HuH-7.5 (cell line): Measurements from ENCODE around the gene RTTN.

Experiments
- DNase-seq: peaks from one replicate; pipeline ENCODE4 v3.0.0; 2011; ENCODE audit warnings: low spot score

Gene RTTN

DNA sequence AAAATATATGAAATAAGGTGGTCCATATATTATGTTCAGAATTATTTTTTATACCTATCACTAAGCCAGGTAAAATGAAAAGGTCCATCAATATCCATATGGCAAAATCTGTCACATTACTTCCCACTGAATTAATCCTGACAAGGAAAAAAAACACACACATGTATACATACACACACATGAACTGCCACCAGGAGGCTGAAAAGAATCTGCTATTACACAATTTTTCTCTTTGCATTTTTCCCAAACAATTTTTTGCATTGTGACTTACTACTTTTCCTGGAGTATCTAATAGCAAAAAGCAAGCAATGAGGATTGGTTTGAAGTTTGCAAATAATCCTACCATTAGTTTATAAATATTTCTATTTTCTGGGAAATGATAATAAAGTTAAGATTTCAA is 129.6 kb downstream of the RTTN start:
- no peak for DNase-seq

DNA sequence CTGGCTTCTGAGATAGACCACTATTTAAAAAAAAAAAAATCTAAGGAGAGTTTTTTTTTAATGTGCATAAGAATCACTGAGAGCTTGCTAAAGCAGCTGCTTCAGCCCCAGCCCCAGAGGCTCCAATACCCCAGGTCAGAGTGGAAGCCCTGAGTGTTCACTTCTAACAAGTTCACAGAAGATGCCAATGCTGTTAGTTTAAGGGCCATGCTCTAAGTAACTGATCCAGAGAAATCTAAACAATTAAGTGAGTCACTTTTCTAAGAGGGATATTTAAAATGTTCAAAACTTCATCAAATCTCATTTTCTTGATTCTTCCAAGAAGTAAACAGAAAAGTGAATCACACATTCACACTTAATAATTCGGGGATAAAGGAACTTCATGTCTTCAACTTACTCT is 131.4 kb downstream of the RTTN start:
- no peak for DNase-seq

DNA sequence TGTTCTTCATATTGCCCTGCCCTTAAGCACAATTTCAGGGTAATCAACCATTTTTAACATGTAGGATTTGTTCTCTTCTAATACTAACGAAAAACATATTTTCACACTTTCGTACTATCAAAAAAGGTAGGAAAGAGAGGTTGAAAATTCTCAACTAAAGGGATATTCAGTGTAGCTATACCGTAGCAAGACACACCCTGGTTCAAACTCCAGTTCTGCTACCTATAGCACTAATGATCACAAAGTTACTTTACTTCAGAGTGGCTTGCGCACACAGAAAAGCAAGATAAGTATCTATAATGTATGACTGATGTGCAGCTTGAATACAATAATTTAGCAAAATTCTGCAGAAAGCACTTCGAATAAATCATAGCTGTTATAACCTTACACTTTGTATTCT is 132.1 kb downstream of the RTTN start:
- no peak for DNase-seq

DNA sequence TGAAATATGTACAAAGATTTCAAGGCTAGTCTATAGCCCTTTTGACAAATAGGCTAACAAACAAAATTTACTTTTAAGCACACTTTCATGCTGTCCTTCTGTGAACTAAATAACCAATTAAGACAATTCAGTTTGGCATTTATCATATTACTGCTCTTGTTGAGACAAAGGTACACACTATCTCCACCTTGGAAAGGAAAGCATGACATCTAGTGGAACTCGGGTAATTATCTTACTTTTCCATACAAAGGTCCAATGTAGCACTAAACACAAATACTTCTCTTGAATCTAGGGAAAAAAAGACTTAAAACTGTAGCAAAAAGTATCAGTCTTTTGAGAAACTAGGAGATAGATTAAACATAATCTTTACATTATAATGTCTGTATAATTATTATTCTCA is 132.8 kb downstream of the RTTN start:
- no peak for DNase-seq

DNA sequence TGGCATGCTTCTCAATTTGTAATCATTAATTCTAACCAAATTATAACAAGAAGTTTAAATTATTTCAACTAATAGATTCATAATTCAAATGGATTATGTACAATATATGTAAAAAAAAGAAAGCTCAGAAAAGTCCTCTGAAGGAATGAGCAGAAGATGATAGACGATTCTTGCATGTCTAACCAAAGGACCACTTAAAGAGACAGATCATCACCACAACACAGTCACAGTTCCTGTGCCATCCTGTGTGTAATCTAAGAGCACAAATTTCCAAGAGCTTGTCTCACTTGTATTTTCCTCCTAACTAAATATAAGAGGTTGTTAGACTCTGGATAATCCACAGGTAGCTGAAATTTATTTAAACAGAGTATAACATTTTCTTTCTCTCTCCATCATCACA is 135.5 kb downstream of the RTTN start:
- DNase-seq: no peak

DNA sequence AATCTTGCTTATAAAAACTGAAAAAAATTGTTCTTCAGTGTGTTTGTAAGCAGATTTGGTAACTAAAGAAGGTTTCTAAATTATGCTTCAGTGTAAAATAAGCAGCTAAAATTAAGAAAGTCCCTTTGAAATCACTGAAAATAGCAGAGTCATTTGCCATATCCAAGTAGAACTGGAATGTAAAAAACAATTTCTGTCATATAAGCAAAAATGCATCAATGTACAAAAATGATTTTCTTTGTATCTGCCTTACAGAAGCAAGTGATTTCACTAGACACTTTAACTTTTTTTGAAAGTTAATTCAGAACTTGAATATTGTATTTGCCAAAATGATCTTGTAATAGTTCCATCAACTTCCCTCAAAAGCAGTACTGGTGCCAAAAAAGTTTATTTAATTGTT is 136.1 kb downstream of the RTTN start:
- DNase-seq: no peak

DNA sequence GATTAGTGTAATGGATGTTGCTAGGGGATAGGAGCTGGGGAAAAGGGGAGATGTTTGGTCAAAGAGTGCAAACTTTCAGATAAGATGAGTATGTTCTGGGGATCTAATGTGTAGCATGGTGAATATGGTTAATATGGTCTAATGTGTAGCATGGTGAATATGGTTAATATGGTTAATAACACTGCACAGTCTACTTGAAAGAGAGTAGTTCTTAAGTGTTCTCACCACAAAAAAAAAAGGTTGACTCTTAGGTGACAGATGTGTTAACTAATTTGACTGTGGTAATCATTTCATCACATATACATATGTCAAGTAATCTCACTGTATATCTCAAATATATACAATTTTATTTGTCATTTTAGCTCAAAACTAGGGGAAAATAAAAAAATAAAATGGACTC is 136.5 kb downstream of the RTTN start:
- no peak for DNase-seq

DNA sequence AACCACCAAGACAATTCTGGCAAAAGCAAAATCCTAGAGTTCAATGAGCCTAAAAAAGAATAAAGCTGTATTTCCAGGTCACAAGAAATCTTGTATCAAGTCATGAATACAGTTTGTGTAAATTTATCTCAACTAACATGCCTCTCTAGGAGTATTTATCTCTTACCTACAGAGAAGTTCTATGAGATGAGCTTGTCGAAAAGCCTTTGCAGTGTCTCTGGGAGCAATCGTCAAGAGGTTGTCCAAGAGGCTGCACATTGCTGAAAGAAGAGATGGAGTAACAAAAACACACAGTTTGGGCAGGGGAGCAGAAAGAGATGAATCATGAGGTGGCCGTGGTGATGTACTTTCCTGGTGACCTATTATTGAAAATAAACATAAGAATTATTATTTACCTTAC is 145.8 kb downstream of the RTTN start:
- DNase-seq: no peak

DNA sequence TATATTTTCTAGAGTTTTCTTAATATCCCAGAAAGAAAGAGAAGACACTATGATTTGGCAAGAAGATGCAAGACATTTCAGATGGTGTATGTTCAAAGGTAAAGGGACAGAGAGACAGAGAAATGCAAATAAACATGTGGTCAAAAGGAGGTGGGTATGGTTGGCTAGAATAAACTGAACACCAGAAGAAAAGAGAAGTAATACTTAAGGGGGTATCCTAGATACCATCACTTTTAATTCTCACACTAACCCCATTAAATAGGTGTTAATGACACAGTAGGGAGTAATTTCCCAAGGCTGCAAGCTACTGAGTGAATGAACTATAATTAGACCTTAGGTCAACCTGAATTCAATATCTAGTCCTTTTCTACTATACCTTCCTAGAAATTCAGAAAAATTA is 146.6 kb downstream of the RTTN start:
- DNase-seq: no peak

DNA sequence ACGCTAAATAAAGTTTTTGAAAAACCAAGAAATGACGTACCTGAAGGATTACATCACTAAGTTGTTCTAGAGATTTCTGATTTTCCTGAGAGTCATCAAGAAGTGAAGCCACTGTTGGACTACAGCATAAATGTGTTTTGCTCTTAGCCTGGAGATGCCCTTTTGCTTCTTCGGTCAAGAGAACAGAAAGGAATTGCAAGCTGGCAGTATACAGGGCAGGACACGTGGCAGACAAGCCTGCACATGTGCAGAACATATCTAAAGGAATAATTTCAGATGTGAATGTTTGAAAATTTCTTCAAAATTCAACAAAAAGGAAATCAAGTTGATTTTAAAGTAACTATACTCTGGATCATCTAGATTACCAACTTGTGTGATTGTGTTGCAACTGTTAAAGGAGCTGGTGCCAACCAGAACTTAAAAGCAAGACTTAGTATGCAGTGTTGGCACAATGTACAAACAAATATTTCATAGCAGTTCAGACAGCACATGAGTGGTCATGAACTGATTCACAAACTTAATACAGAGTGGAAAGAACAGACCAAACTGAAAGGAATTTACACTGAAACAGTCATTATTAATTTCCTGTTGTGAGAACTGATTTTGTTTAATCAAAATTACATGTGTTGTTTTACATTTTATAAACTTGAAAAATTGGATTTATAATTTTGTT is 157.4 kb downstream of the RTTN start:
- no peak for DNase-seq

DNA sequence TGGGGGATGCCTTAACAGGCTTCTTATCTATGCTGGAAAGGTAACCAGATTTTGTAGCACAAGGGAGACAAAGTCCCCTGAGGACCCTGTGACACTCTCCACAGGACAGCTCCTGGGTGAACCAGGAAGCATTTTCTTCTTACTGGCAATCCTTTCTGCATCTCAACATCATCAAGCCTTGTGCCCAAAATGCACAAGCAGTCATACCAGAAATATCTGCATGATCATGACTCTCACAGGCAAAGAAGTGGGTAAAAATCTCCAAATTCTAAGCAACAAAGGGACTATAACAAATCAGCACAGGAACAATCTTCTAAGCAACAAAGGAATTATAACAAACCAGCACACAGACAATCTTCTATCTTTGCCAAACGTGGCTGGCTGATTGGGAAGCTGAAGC is 158.7 kb downstream of the RTTN start:
- no peak for DNase-seq

DNA sequence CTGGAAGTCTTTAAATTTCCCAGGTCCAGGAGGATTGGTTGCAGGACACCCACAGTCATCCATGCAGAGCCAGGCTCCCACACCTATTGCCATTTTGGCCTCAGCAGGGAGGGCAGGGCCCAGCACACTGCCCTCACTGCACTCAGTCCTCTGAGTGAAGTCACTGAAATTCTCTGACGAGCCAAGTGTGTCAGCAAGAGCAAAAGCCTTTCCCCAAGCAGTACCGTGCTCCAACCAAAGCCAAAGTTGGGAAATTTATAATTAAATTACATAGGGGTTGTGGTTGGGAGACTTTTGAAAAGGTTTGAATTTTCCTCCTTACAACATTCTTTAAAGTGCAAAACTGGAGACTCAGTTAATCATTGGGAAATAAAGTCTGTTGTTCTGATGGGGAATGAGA is 159.3 kb downstream of the RTTN start:
- DNase-seq: no peak

DNA sequence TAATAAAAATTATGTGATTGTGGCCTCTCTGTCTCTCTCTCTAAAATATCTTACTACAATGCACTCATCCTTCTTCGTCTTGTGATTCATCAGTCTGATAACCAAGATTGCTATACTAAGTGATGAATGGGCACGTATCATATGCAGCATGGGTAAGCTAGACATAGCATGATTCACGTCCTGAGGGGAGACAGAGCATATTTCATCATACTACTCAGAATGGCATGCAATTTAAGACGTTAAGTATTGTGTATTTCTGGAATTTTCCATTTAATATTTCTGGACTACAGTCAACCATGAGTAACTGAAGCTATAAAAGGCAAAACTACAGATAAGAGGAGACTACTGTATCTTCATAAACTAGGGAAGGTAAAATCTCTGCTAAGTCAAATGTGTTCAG is 160.9 kb downstream of the RTTN start:
- DNase-seq: no peak

DNA sequence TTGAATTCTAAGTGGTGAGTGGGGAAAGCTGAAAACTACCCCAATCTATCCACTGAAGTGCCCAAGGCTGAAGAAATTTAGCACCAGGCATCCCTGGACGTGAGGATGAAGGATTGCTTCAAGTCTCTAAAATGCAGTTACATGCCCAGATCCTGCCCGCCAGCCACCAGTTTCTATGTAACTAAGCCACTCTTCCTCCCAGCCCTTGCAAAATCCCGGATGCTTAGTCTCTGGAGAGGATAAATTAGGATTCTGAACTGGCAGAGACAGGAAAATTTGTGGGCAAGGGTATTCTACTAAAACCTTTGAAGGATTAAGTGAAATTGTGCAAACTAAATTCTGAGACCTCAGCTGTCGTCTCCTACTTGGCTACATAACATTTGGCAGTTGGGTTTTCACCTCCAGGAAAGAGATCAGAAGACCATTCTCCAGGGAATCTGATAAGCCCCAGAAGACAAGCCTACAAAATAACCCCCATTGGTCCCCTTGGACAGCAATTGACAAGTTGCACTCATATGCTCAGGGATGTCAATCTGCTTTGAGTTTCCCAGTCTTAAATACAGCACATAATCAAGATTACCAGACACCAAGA is 163.9 kb downstream of the RTTN start:
- no peak for DNase-seq

DNA sequence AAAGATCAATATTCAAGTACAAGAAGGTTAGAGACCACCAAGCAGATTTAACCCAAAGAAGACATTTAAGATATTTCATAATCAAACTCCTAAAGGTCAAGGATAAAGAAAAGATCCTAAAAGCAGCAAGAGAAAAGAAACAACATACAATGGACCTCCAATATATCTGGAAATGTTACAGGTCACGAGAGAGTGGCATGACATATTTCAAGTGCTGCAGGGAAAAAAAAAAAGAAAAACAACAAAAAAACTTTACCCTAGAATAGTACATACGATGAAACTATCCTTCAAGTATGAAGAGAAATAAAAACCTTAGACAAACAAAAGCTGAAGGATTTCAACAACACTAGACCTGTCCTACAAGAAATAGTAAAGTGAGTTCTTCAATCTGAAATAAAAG is 166.3 kb downstream of the RTTN start:
- no peak for DNase-seq

DNA sequence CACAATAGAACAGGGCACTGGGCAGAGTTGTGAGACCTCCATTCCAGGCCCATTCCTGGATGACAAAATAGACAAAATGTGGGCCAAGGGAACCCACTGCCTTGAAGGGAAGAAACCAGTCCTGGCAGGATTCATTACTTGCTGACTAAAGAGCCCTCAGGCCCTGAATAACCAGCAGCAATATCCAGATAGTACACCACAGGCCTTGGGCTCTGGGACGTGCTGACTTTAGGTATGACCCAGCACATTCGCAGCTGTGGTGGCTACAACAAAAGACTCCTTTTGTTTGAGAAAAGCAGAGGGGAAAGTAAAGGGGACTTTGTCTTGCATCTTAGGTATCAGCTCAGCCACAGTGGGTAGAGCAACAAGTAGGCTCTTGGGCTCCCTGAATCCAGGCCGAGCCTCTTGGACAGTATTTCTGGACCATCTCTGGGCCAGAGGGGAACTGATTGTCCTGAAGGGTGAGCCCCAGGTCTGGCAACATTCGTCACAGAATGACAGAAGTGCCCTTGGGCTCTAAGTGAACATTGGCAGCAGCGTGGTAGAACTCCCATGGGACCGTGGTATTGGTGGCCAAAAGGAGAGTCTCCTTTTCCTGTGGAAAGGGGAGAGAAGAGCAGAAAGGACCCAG is 167.9 kb downstream of the RTTN start:
- no peak for DNase-seq

DNA sequence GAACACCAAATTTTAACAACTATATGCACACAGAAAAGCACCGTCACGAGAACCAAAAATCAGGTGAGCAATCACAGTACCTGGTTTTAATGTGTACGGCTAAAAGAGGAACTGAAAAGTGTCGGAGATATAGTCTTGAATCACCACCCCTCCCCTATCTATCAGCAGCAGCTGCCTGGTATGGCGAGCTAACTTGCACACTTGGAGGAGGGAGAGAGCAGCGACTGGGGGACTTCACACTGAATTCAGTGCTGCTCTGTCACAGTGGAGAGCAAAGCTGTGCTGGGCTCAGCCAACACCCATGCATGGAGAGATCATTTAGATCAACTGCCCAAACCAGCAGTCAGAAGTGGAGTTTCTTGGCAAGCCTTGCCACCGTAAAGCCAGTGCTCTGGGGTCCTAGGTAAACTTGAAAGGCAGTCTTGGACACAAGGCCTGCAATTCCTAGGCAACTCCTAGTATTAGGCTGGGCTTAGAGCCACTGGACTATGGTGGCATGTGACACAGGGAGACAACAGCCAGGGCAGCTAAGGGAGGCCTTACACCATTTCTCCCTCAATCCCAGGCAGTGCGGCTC is 168.6 kb downstream of the RTTN start:
- DNase-seq: no peak

DNA sequence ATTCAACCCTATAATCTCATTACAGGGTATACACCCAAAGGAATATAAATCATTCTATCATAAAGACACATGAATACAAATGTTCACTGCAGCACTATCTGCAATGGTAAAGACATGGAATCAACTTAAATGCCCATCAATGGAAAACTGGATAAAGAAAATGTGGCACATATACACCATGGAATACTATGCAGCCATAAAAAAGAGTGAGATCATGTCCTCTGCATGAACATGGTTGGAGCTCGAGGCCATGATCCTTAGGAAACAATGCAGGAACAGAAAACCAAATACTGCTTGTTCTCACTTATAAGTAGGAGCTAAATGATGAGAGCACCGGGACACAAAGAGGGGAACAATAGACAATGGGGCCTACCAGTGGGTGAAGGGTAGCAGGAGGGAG is 169.3 kb downstream of the RTTN start:
- no peak for DNase-seq

DNA sequence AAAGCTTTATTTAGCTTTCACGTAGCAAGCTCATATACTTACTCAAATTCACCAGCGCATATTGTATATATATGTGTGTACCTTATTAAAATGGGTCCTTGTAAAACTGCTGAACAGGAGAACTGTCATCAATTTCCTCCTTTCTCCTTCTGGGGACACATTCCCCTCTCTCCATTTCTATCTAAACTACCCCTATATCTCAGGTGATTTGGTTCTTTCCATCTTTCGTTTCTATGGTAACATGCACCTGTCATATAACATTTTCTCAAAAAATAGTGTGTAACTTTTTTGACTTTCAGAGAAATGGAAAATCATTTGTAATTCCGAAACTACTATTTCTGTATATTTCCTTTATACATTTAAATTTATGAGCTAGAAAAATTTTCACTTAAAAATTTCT is 174.3 kb downstream of the RTTN start:
- no peak for DNase-seq

DNA sequence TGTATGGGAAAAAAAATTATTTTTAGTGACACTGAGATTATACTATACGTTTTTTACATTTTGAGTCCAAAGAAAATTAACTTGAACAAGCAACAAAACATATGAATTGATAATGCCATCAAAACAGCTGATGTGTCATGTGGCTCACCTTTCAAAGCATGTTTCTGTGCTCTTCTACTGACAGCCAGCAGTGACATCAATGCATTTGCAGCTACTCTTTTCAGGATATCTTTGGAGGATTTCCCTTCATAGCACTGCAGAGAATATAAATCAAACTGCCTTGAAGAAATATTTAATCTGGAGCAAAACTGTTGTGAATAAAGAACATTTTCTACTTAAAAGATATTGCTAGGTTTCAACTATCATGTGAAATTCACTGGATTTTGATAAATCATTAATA is 174.8 kb downstream of the RTTN start:
- DNase-seq: no peak

DNA sequence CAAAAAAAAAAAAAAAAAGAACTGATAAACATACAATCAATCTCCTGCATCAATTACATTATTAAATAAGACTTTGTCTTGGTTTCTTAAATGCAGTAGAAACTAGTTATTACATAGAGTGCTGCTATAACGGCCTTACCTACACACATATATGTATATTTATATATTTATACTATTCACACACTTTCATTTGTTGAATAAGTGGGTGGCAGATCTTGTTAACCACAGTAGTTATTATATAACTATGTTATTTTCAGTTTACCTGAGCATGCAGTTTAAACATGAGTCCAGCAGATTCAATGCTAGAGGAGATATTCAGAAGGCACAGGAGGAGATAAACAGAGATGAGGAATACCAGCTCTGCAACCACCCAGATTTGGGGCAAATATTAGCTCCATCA is 176.3 kb downstream of the RTTN start:
- DNase-seq: no peak

DNA sequence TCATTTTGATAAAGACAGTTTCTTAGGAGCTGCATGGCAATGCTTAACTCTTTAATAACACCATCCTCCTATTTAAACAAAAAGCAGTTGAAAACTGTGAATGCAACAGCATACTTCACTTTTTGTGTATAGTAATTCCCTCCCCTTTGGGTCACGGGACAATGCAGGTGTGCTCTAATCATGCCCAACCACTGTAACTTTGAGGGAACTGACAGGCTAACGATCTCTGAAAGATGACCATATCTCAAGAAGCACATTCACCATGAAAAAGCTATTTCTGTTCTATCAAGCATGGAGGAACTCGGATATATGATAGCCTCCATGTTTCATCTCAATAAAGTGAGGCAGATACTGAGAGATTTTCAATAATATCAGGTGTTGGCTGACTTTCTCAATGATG is 176.8 kb downstream of the RTTN start:
- no peak for DNase-seq

DNA sequence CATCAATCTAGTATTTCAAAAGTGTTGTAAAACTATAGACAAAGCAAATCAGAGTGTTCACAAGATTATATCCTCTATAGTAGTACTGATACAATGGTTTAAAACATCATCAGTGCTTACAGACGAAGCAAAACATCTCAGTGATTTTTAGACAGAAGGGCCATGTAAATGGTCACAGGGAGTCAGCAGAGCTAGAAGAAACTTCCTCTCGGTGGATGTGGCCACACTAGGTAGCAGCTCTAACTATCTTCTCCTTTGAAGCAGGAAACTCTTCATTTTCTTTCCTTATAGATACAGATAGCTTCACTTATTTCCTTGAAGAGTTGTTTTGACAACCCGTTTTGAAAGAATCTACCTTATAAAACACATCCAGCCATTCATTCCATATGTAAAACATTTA is 177.4 kb downstream of the RTTN start:
- no peak for DNase-seq

DNA sequence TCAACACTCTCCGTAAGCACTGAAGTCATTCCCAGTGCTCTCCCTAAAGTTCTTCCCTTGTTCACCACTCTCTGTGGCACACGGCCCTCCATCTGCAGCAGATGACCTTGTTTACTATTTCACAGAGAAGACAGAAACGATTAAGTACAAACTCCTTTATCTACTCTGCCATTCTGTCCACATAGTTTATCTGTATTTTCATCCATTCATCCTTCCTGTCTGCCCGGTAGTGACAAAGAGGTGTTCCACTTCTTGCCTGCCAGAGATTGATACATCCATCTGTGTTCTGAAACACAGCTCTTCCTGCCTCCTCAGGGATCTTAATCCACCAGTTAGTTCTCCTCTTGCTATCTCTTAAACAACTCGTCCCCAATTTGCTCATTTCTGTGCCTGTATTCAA is 179.9 kb downstream of the RTTN start:
- DNase-seq: no peak
